Peyer's patch (tissue), 4 donors: ENCODE measurements around the gene MRPL33.

Source experiments
- CTCF ChIP-seq, 6 experiments: fragments of 450-650 bp in 4 of 6; fragments of 200-600 bp in 2 of 6; sonication (generic) in 1 of 6; IDR thresholded peaks; one replicate each; pipeline ENCODE4 v1.5.1; 2017 to 2019; ENCODE audit warnings: antibody characterized with exemption in 6 of 6, mild to moderate bottlenecking in 3 of 6, moderate library complexity in 1 of 6
- POLR2A ChIP-seq, 2 donors: fragments of 450-650 bp; IDR thresholded peaks; one replicate each; pipeline ENCODE4 v1.5.1; 2017; ENCODE audit warnings: antibody characterized with exemption in 2 of 2, mild to moderate bottlenecking in 2 of 2, moderate library complexity in 2 of 2

- TF ChIP-seq CTCF (IDR thresholded peaks at IDR 0.05) (no peak), POLR2A (IDR thresholded peaks at IDR 0.05) (no peak)
Measured at GRCh38 chr2:27776097-27776496, 4.6 kb downstream of the MRPL33 start.
